ENCODE data around the gene RBFOX2.

The RBFOX2 gene

GRCh38 chr22:35963237-35963810 lies 65.3 kb downstream of the RBFOX2 start:
- no peak for TF ChIP-seq CTCF (IDR thresholded peaks at IDR 0.05; ENCODE audit: insufficient read depth, missing control alignments)
- DNase-seq (ENCODE audit: insufficient read length, low spot score), result no peak
- no peak for FAIRE-seq

GRCh38 chr22:35961480-35962295 lies 66.9 kb downstream of the RBFOX2 start:
- FAIRE-seq (no peak), DNase-seq (ENCODE audit: insufficient read length, low spot score) (no peak)
- TF ChIP-seq CTCF (IDR thresholded peaks at IDR 0.05; ENCODE audit: insufficient read depth, missing control alignments), result no peak

GRCh38 chr22:35960854-35961253 lies 67.8 kb downstream of the RBFOX2 start:
- DNase-seq (ENCODE audit: insufficient read length, low spot score) (no peak), FAIRE-seq (no peak)
- TF ChIP-seq CTCF (IDR thresholded peaks at IDR 0.05; ENCODE audit: insufficient read depth, missing control alignments), result no peak

- FAIRE-seq (no peak), DNase-seq (ENCODE audit: insufficient read length, low spot score) (no peak)
- TF ChIP-seq CTCF (IDR thresholded peaks at IDR 0.05; ENCODE audit: insufficient read depth, missing control alignments), result no peak
These were observed 69.4 kb downstream of the RBFOX2 start for GRCh38 chr22:35959121-35959800.

- DNase-seq (ENCODE audit: insufficient read length, low spot score) (no peak), FAIRE-seq (no peak)
- TF ChIP-seq CTCF (IDR thresholded peaks at IDR 0.05; ENCODE audit: insufficient read depth, missing control alignments), result no peak
These were observed 70.3 kb downstream of the RBFOX2 start for GRCh38 chr22:35958334-35958733.

- FAIRE-seq (no peak), DNase-seq (ENCODE audit: insufficient read length, low spot score) (no peak)
- no peak for TF ChIP-seq CTCF (IDR thresholded peaks at IDR 0.05; ENCODE audit: insufficient read depth, missing control alignments)
These were observed 71.0 kb downstream of the RBFOX2 start for GRCh38 chr22:35957589-35957988.

Measured in D721Med (cell line).